HG03064 (cell line): ENCODE results near the gene OR8G1.
"Not testable (repeated sequence)": the region's sequence is repeated elsewhere in the genome, so short reads cannot be mapped to it uniquely, and the experiment has no call there.

Experiments used
- ATAC-seq: cut with Tn5 transposase; IDR thresholded peaks from one replicate; pipeline ENCODE4 v1.9.1; 2021; ENCODE audit warnings: low read depth; ENCODE audit not compliant: unreplicated experiment

The OR8G1 gene

GRCh38 chr11:124225471-124225870 is 15.4 kb upstream of the OR8G1 start:
- ATAC-seq, result no peak

- no peak for ATAC-seq
Observed at GRCh38 chr11:124233376-124233775, 7.5 kb upstream of the OR8G1 start.

GRCh38 chr11:124238512-124238911 is 2.4 kb upstream of the OR8G1 start:
- ATAC-seq, result no peak

GRCh38 chr11:124249869-124250268 is 9.0 kb downstream of the OR8G1 start:
- not testable (repeated sequence) for ATAC-seq

- ATAC-seq, result no peak
Observed at GRCh38 chr11:124256076-124256475, 15.2 kb downstream of the OR8G1 start, which contains the start of gene OR8G5. Gene OR8G5 (plus strand): TSS chr11:124256376. CDS start chr11:124264932, 8,556 bp downstream.

- ATAC-seq, result not testable (repeated sequence)
Observed at GRCh38 chr11:124265041-124265440, 24.1 kb downstream of the OR8G1 start.

- ATAC-seq, result not testable (repeated sequence)
Observed at GRCh38 chr11:124270886-124271285, 30.0 kb downstream of the OR8G1 start.

GRCh38 chr11:124274000-124274399 is 33.1 kb downstream of the OR8G1 start:
- no peak for ATAC-seq

GRCh38 chr11:124276081-124276480 is 35.2 kb downstream of the OR8G1 start:
- no peak for ATAC-seq

GRCh38 chr11:124277207-124277606 is 36.3 kb downstream of the OR8G1 start:
- no peak for ATAC-seq

GRCh38 chr11:124277804-124278203 is 36.9 kb downstream of the OR8G1 start:
- ATAC-seq, result no peak

- no peak for ATAC-seq
Observed at GRCh38 chr11:124278261-124278660, 37.4 kb downstream of the OR8G1 start.

GRCh38 chr11:124285610-124286344 is 44.9 kb downstream of the OR8G1 start:
- ATAC-seq, result no peak

GRCh38 chr11:124294687-124295086 is 53.8 kb downstream of the OR8G1 start:
- ATAC-seq, result no peak

- no peak for ATAC-seq
Observed at GRCh38 chr11:124296016-124296415, 55.1 kb downstream of the OR8G1 start.

- ATAC-seq, result no peak
Observed at GRCh38 chr11:124297921-124298320, 57.0 kb downstream of the OR8G1 start.

- no peak for ATAC-seq
Observed at GRCh38 chr11:124301548-124301947, 60.7 kb downstream of the OR8G1 start.

GRCh38 chr11:124302347-124303125 is 61.6 kb downstream of the OR8G1 start:
- no peak for ATAC-seq
